Peyer's patch (tissue), 4 donors: Measurements from ENCODE around the gene SLMAP. TPM values are rescaled to one million over a fixed set of nuclear protein-coding genes. Genes with fewer than 3 reads are reported as not detected.

ENCODE experiments used
- DNase-seq, 3 donors: peaks; one replicate each; pipeline ENCODE4 v3.0.0-alpha.2; 2017 to 2019
- H3K27ac ChIP-seq, 4 donors: fragments of 200-600 bp; sonication (generic); one replicate each; pipeline ENCODE4 v1.5.1; 2016 to 2019
- H3K27me3 ChIP-seq, 2 donors: fragments of 200-600 bp; sonication (generic); one replicate each; pipeline ENCODE4 v1.5.1; 2019
- H3K36me3 ChIP-seq, 3 donors: fragments of 200-600 bp; sonication (generic); one replicate each; pipeline ENCODE4 v1.5.1; 2016 to 2019
- H3K4me1 ChIP-seq, 4 donors: fragments of 200-600 bp; sonication (generic); one replicate each; pipeline ENCODE4 v1.5.1; 2016 to 2019
- H3K4me3 ChIP-seq, 4 donors: fragments of 200-600 bp; sonication (generic); 1 replicate in 3 of 4; 2 replicates in 1 of 4; pipeline ENCODE4 v1.5.1; 2016 to 2019; ENCODE audit warnings: mild to moderate bottlenecking in 1 of 4
- H3K9me3 ChIP-seq, 4 donors: fragments of 200-600 bp; sonication (generic); one replicate each; pipeline ENCODE4 v1.5.1; 2016 to 2019; ENCODE audit warnings: mild to moderate bottlenecking in 1 of 4
- CTCF ChIP-seq, 6 experiments: fragments of 450-650 bp in 4 of 6; fragments of 200-600 bp in 2 of 6; sonication (generic) in 1 of 6; IDR thresholded peaks; one replicate each; pipeline ENCODE4 v1.5.1; 2017 to 2019; ENCODE audit warnings: antibody characterized with exemption in 6 of 6, mild to moderate bottlenecking in 3 of 6, moderate library complexity in 1 of 6
- POLR2A ChIP-seq, 2 donors: fragments of 450-650 bp; IDR thresholded peaks; one replicate each; pipeline ENCODE4 v1.5.1; 2017; ENCODE audit warnings: antibody characterized with exemption in 2 of 2, mild to moderate bottlenecking in 2 of 2, moderate library complexity in 2 of 2
- total RNA-seq, 4 donors: library from RNA; depleted of rRNA; stranded (reverse); fragments of >200 nt; gene quantifications; one replicate each; pipeline ENCODE4 v1.1.0, GENCODE V29; 2016

Gene SLMAP
- total RNA-seq, 4 donors from 2014 or later = 80.8 to 215 (median 94.4) TPM

GRCh38 chr3:57777774-57778173 is 21.7 kb downstream of the SLMAP start:
- TF ChIP-seq CTCF (IDR thresholded peaks at IDR 0.05) = no peak
- no peak for TF ChIP-seq POLR2A (IDR thresholded peaks at IDR 0.05)
- Histone ChIP-seq H3K9me3 (no peaks in the 10 kb centered on the region), H3K4me3 (no peak overlapping the region), H3K27ac (no peak overlapping the region), H3K36me3 (no peaks in the 10 kb centered on the region), H3K4me1 (peaks cover 0 to under 1% (median 0%) of the 10 kb centered on the region in 4 donors), H3K27me3 (no peaks in the 10 kb centered on the region)
- DNase-seq = no peak

- TF ChIP-seq POLR2A (IDR thresholded peaks at IDR 0.05) (no peak), CTCF (IDR thresholded peaks at IDR 0.05) (no peak)
- peaks cover 0 to 6% (median under 1%) of the 10 kb centered on the region in 4 donors for H3K4me1 ChIP-seq
- H3K4me3 ChIP-seq = no peak overlapping the region
- H3K9me3 ChIP-seq = no peaks in the 10 kb centered on the region
- H3K36me3 ChIP-seq = no peaks in the 10 kb centered on the region
- DNase-seq = no peak
- H3K27ac ChIP-seq = no peak overlapping the region
- H3K27me3 ChIP-seq = no peaks in the 10 kb centered on the region
Measured at GRCh38 chr3:57778494-57778893, 22.4 kb downstream of the SLMAP start.

- Histone ChIP-seq H3K4me1 (peaks cover 0 to 15% (median 2%) of the 10 kb centered on the region in 4 donors), H3K9me3 (no peaks in the 10 kb centered on the region), H3K27ac (no peak overlapping the region), H3K4me3 (no peak overlapping the region), H3K27me3 (no peaks in the 10 kb centered on the region), H3K36me3 (no peaks in the 10 kb centered on the region)
- no peak for DNase-seq
- TF ChIP-seq POLR2A (IDR thresholded peaks at IDR 0.05) = no peak
- TF ChIP-seq CTCF (IDR thresholded peaks at IDR 0.05) = no peak
Measured at GRCh38 chr3:57779666-57780065, 23.6 kb downstream of the SLMAP start.

- TF ChIP-seq POLR2A (IDR thresholded peaks at IDR 0.05) = no peak
- no peak for TF ChIP-seq CTCF (IDR thresholded peaks at IDR 0.05)
- Histone ChIP-seq H3K27ac (no peak overlapping the region), H3K4me1 (peaks cover 0 to 15% (median 2%) of the 10 kb centered on the region in 4 donors), H3K4me3 (no peak overlapping the region), H3K36me3 (no peaks in the 10 kb centered on the region), H3K9me3 (no peaks in the 10 kb centered on the region), H3K27me3 (no peaks in the 10 kb centered on the region)
- DNase-seq = no peak
Measured at GRCh38 chr3:57783186-57784088, 27.3 kb downstream of the SLMAP start.

- Histone ChIP-seq H3K27ac (no peak overlapping the region), H3K4me3 (no peak overlapping the region), H3K27me3 (no peaks in the 10 kb centered on the region), H3K9me3 (no peaks in the 10 kb centered on the region), H3K4me1 (peaks cover 0 to 15% (median 2%) of the 10 kb centered on the region in 4 donors), H3K36me3 (no peaks in the 10 kb centered on the region)
- no peak for DNase-seq
- TF ChIP-seq POLR2A (IDR thresholded peaks at IDR 0.05) (no peak), CTCF (IDR thresholded peaks at IDR 0.05) (no peak)
Measured at GRCh38 chr3:57784089-57784735, 28.1 kb downstream of the SLMAP start.
